ENCODE results near the gene PTPRCAP.

GRCh38 chr11:67432655-67433349 is 4.7 kb downstream of the PTPRCAP start:
- TF ChIP-seq CTCF (optimal IDR thresholded peaks at IDR 0.05 in 1 of 3, IDR thresholded peaks at IDR 0.05 in 1 of 3, conservative IDR thresholded peaks at IDR 0.05 in 1 of 3; ENCODE audit: extremely low read depth in 1 of 3, insufficient read depth in 2 of 3, low read length in 3 of 3) (no peak), EZH2 (IDR thresholded peaks at IDR 0.05; ENCODE audit: low read length) (no peak)

Measured in keratinocyte (primary cell).